Gastrocnemius medialis (tissue), 4 donors: ENCODE results near the gene LRRTM3.

Experiments used
- POLR2A ChIP-seq, 2 donors: fragments of 450-650 bp; IDR thresholded peaks; one replicate each; pipeline ENCODE4 v1.6.1; 2017; ENCODE audit warnings: antibody characterized with exemption in 2 of 2, mild to moderate bottlenecking in 2 of 2, moderate library complexity in 2 of 2
- TF ChIP-seq, protein P1 (sequence below), 5 experiments: fragments of 450-650 bp in 3 of 5; fragments of 200-600 bp in 2 of 5; sonication (generic) in 2 of 5; IDR thresholded peaks in 4 of 5; conservative IDR thresholded peaks in 1 of 5; 1 replicate in 4 of 5; 2 replicates in 1 of 5; pipeline ENCODE4 v1.5.1; 2016 to 2019; ENCODE audit warnings: antibody characterized with exemption in 5 of 5, mild to moderate bottlenecking in 3 of 5, moderate library complexity in 3 of 5

DNA sequence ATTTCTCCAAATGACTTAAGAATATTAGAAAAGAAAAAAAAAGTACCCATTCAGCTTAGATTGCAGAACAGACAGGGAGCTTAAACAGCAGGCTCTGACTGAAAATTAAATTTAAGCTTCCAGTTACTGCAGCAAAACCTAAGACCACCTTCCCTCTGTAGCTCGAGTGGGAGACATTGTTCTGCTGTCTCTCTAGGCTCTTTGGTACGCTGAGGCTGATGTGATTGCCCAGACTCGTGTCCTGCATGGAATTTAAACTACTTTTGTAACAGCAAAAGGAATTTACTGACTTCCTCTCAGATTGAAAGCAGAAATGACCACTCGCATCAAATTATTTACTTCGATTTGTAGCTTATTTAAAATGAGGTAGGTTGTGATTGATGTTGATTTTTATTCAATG, 124.6 kb downstream of the LRRTM3 start:
- TF ChIP-seq, protein P1, sequence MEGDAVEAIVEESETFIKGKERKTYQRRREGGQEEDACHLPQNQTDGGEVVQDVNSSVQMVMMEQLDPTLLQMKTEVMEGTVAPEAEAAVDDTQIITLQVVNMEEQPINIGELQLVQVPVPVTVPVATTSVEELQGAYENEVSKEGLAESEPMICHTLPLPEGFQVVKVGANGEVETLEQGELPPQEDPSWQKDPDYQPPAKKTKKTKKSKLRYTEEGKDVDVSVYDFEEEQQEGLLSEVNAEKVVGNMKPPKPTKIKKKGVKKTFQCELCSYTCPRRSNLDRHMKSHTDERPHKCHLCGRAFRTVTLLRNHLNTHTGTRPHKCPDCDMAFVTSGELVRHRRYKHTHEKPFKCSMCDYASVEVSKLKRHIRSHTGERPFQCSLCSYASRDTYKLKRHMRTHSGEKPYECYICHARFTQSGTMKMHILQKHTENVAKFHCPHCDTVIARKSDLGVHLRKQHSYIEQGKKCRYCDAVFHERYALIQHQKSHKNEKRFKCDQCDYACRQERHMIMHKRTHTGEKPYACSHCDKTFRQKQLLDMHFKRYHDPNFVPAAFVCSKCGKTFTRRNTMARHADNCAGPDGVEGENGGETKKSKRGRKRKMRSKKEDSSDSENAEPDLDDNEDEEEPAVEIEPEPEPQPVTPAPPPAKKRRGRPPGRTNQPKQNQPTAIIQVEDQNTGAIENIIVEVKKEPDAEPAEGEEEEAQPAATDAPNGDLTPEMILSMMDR (IDR thresholded peaks at IDR 0.05 in 4 of 5, conservative IDR thresholded peaks at IDR 0.05 in 1 of 5), result no peak
- no peak for TF ChIP-seq POLR2A (IDR thresholded peaks at IDR 0.05)
